Endothelial cell of umbilical vein (primary cell): ENCODE measurements around the gene GBF1. TPM values are rescaled to one million over a fixed set of nuclear protein-coding genes. Genes with fewer than 3 reads are reported as not detected.
A peak's percentile ranks its signal among the peaks of the same experiment; 100 is the strongest.

Experiments used
- BruUV-seq: library from RNA; stranded (reverse); fragments of 400-500 nt; replicated peaks from 2 replicates; lab custom pipeline; 2021; lab: Mats Ljungman, UMichigan
- CTCF ChIA-PET: fragments of 300-600, 350-600 bp; sonication (Branson Sonifier 250); formaldehyde crosslinking; loops from one replicate; lab custom pipeline; 2021; ENCODE audit warnings: antibody characterized with exemption, inconsistent platforms; lab: Charles Lee
- POLR2A ChIA-PET: fragments of 300-600, 350-600 bp; sonication (Branson Sonifier 250); formaldehyde crosslinking; loops from one replicate; lab custom pipeline; 2021; ENCODE audit warnings: antibody characterized with exemption, inconsistent platforms; lab: Charles Lee
- DNase-seq: peaks from one replicate; pipeline ENCODE4 v3.0.0-alpha.2; 2011; ENCODE audit warnings: low read depth, low spot score
- FAIRE-seq: peaks from 2 replicates; lab custom pipeline; 2011; peaks lifted over from hg19 to GRCh38; lab: Jason Lieb, UNC
- H2AFZ ChIP-seq: 2 replicates; pipeline ENCODE4 v1.6.0; 2012; ENCODE audit warnings: low read depth, low read length, control low read depth, inconsistent platforms
- H3K27ac ChIP-seq: 2 replicates; pipeline ENCODE4 v1.5.1; 2011; ENCODE audit warnings: low read depth, mild to moderate bottlenecking, control low read depth, low read length, moderate library complexity; ENCODE audit not compliant: insufficient read depth
- H3K27me3 ChIP-seq, 2 experiments: 2 replicates each; pipeline versions ENCODE4 v1.6.0 to v1.6.1; 2011; ENCODE audit warnings: low read length in 2 of 2, mixed read lengths in 1 of 2; ENCODE audit not compliant: control insufficient read depth in 2 of 2, insufficient read depth in 2 of 2
- H3K36me3 ChIP-seq, 2 experiments: 2 replicates in 1 of 2; 3 replicates in 1 of 2; pipeline ENCODE4 v1.5.1; 2011; ENCODE audit warnings: low read length in 2 of 2, mild to moderate bottlenecking in 1 of 2, moderate library complexity in 1 of 2; ENCODE audit not compliant: control insufficient read depth in 2 of 2, insufficient read depth in 2 of 2; ENCODE audit errors: extremely low read depth in 1 of 2
- H3K4me1 ChIP-seq: 3 replicates; pipeline ENCODE4 v1.5.1; 2011; ENCODE audit warnings: mild to moderate bottlenecking, low read length; ENCODE audit not compliant: control insufficient read depth, insufficient read depth; ENCODE audit errors: extremely low read depth
- H3K4me2 ChIP-seq: 2 replicates; pipeline ENCODE4 v1.6.1; 2011; ENCODE audit warnings: low read length, control low read depth, mixed read lengths; ENCODE audit not compliant: insufficient read depth
- H3K4me3 ChIP-seq, 3 experiments: fragments of 200-600 bp in 1 of 3; sonication (generic), shearing (Covaris generic) in 1 of 3; replicated peaks in 1 of 3; 2 replicates each; pipeline ENCODE4 v1.5.1; 2011 to 2016; ENCODE audit warnings: control low read depth in 3 of 3, low read length in 3 of 3, mild to moderate bottlenecking in 2 of 3, inconsistent platforms in 1 of 3, low read depth in 1 of 3, moderate library complexity in 1 of 3; ENCODE audit not compliant: insufficient read depth in 1 of 3
- H3K79me2 ChIP-seq: 2 replicates; pipeline ENCODE4 v1.6.0; 2012; ENCODE audit warnings: low read length, inconsistent platforms; ENCODE audit not compliant: control insufficient read depth, insufficient read depth
- H3K9ac ChIP-seq: replicated peaks from 2 replicates; pipeline ENCODE3; 2011; ENCODE audit warnings: low read length, control low read depth; ENCODE audit not compliant: insufficient read depth; ENCODE audit errors: extremely low read depth
- H3K9me1 ChIP-seq: replicated peaks from 3 replicates; pipeline ENCODE4 v1.6.0; 2011; ENCODE audit warnings: mild to moderate bottlenecking, low read length; ENCODE audit not compliant: control insufficient read depth, insufficient read depth; ENCODE audit errors: extremely low read depth
- H3K9me3 ChIP-seq: replicated peaks from 2 replicates; pipeline ENCODE4 v1.5.1; 2012; ENCODE audit warnings: low read length, inconsistent platforms; ENCODE audit not compliant: control insufficient read depth, insufficient read depth
- H4K20me1 ChIP-seq: replicated peaks from 2 replicates; pipeline ENCODE3; 2011; ENCODE audit warnings: mild to moderate bottlenecking, low read length; ENCODE audit not compliant: control insufficient read depth, insufficient read depth; ENCODE audit errors: extremely low read depth
- EZH2 ChIP-seq: IDR thresholded peaks from 2 replicates; pipeline ENCODE4 v1.6.1; 2012; ENCODE audit warnings: borderline replicate concordance, low read depth, mild to moderate bottlenecking, moderate library complexity, low read length, inconsistent platforms; ENCODE audit not compliant: severe bottlenecking
- GATA2 ChIP-seq: IDR thresholded peaks from 2 replicates; pipeline ENCODE4 v1.7.0; 2011; ENCODE audit warnings: low read depth, mild to moderate bottlenecking, moderate library complexity, mixed read lengths, low read length; ENCODE audit not compliant: insufficient read length, insufficient read depth
- MYC ChIP-seq: IDR thresholded peaks from one replicate; pipeline ENCODE4 v1.6.1; 2011; ENCODE audit warnings: mild to moderate bottlenecking, low read depth, low read length
- POLR2A ChIP-seq: IDR thresholded peaks from 2 replicates; pipeline ENCODE4 v1.6.1; 2012; ENCODE audit warnings: low read depth, mild to moderate bottlenecking, control low read depth, low read length
- POLR2AphosphoS5 ChIP-seq: IDR thresholded peaks from 2 replicates; pipeline ENCODE4 v1.6.1; 2012; ENCODE audit warnings: low read depth, mild to moderate bottlenecking, control low read depth, low read length, moderate library complexity; ENCODE audit not compliant: insufficient read depth
- dilution Hi-C: fragments of 300-500 bp; cut with MboI; formaldehyde crosslinking; loops from one replicate; pipeline ENCODE4 v1.15.0; 2019; ENCODE audit warnings: low sequenced_read_pairs; ENCODE audit not compliant: extremely low pct_ligation_motif_present
- intact Hi-C: fragments of 100-400 bp; cut with micrococcal nuclease; formaldehyde crosslinking; loops from one replicate; pipeline ENCODE4 v1.10.0; 2022
- polyA plus RNA-seq, 4 experiments: library from polyadenylated mRNA; depleted of rRNA in 3 of 4; stranded (reverse) in 3 of 4; unstranded in 1 of 4; fragments of >200 nt; gene quantifications; 2 replicates each; pipeline versions ENCODE4 v1.2.1 to v1.2.3, GENCODE V29; 2011 to 2012; ENCODE audit warnings: missing spikeins in 1 of 4
- total RNA-seq: library from RNA; stranded (reverse); gene quantifications from 2 replicates; pipeline ENCODE4 v1.2.3, GENCODE V29; 2021
- TF ChIP-seq, protein P1 (sequence below), 2 donors: IDR thresholded peaks; 1 replicate in 1 of 2; 2 replicates in 1 of 2; pipeline ENCODE4 v1.5.1; 2011; ENCODE audit warnings: low read length in 2 of 2, mild to moderate bottlenecking in 2 of 2, moderate library complexity in 2 of 2, control low read depth in 1 of 2, inconsistent platforms in 1 of 2, low read depth in 1 of 2; ENCODE audit not compliant: insufficient read depth in 1 of 2; ENCODE audit errors: extremely low read depth in 1 of 2
- TF ChIP-seq, protein P2 (sequence below): IDR thresholded peaks from 2 replicates; pipeline ENCODE4 v1.6.1; 2011; ENCODE audit not compliant: insufficient read depth, insufficient read length

GBF1 gene
- total and polyA plus RNA-seq, 2 donors (not counting 3 experiments of a cell fraction or from before 2014, with no cell fraction given) = 26.0 to 49.7 TPM

DNA sequence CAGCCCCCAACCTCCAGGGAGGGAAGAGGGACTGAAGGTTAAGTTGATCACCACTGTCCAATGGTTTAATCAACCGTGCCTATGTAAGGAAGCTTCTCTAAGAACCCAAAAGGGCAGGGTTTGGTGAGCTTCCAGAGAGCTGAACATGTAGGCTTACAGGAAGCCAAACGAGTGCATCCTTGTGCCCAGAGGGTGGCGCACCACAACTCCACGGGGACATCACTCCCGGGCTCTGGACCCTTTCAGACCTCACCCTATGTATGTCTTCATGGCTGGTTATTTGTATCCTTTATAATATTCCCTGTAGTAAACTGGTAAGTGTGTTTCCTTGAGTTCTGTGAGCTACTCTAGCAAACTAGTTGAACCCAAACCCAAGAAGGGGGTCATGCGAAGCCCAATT, 138.7 kb downstream of the GBF1 start:
- H3K4me1 ChIP-seq = no peaks in the 10 kb centered on the region
- intact Hi-C loops = no loop called here
- H3K9ac ChIP-seq = no peak overlapping the region
- CTCF ChIA-PET = interaction anchor here (0.7 to 5.0 kb wide), 12 partner anchors 10 to 214 kb away, joined by 3 to 30 read pairs (median 6); partner anchors contain the start of genes FBXL15 and NFKB2
- FAIRE-seq = no peak
- H2AFZ ChIP-seq = no peak overlapping the region
- H3K27ac ChIP-seq = no peak overlapping the region
- POLR2A ChIA-PET = no interaction called here
- H4K20me1 ChIP-seq = no peaks in the 10 kb centered on the region
- TF ChIP-seq POLR2A (no peak), GATA2 (no peak), MYC (no peak), EZH2 (no peak), POLR2AphosphoS5 (no peak)
- TF ChIP-seq, protein P1, sequence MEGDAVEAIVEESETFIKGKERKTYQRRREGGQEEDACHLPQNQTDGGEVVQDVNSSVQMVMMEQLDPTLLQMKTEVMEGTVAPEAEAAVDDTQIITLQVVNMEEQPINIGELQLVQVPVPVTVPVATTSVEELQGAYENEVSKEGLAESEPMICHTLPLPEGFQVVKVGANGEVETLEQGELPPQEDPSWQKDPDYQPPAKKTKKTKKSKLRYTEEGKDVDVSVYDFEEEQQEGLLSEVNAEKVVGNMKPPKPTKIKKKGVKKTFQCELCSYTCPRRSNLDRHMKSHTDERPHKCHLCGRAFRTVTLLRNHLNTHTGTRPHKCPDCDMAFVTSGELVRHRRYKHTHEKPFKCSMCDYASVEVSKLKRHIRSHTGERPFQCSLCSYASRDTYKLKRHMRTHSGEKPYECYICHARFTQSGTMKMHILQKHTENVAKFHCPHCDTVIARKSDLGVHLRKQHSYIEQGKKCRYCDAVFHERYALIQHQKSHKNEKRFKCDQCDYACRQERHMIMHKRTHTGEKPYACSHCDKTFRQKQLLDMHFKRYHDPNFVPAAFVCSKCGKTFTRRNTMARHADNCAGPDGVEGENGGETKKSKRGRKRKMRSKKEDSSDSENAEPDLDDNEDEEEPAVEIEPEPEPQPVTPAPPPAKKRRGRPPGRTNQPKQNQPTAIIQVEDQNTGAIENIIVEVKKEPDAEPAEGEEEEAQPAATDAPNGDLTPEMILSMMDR (IDR thresholded peaks at IDR 0.05; ENCODE audit: extremely low read depth in 1 of 2, insufficient read depth in 1 of 2, low read depth in 1 of 2, low read length in 2 of 2) = peak in 1 of 2 donors; percentile 7
- TF ChIP-seq, protein P2, sequence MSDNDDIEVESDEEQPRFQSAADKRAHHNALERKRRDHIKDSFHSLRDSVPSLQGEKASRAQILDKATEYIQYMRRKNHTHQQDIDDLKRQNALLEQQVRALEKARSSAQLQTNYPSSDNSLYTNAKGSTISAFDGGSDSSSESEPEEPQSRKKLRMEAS = no peak
- no peaks in the 10 kb centered on the region for H3K9me1 ChIP-seq
- H3K4me3 ChIP-seq = no peak overlapping the region
- no peak for DNase-seq
- H3K27me3 ChIP-seq = no peaks in the 10 kb centered on the region
- H3K79me2 ChIP-seq = no peaks in the 10 kb centered on the region
- peaks cover 3 to 26% of the 10 kb centered on the region in 2 experiments for H3K36me3 ChIP-seq
- H3K9me3 ChIP-seq = no peaks in the 10 kb centered on the region
- BruUV-seq = no TSS peak
- no peak overlapping the region for H3K4me2 ChIP-seq
- dilution Hi-C loops = no loop called here
